Upper lobe of right lung (tissue), 1 donor: Measurements from ENCODE around the gene ACTR6. TPM values are rescaled to one million over a fixed set of nuclear protein-coding genes. Genes with fewer than 3 reads are reported as not detected.

Experiments
- ATAC-seq: fragments of 200-7000 bp; cut with Tn5 transposase; one replicate; pipeline ENCODE4 v1.9.1; 2020; ENCODE audit warnings: mild to moderate bottlenecking, moderate library complexity
- DNase-seq: peaks from one replicate; pipeline ENCODE4 v3.0.0-alpha.2; 2020
- H3K27ac ChIP-seq: fragments of 200-600 bp; one replicate; pipeline ENCODE4 v1.8.0; 2022
- H3K27me3 ChIP-seq: fragments of 200-600 bp; one replicate; pipeline ENCODE4 v1.8.0; 2022; ENCODE audit warnings: mild to moderate bottlenecking
- H3K36me3 ChIP-seq: fragments of 200-600 bp; one replicate; pipeline ENCODE4 v1.8.0; 2022
- H3K4me1 ChIP-seq: fragments of 200-600 bp; one replicate; pipeline ENCODE4 v1.8.0; 2022
- H3K4me3 ChIP-seq: fragments of 200-600 bp; one replicate; pipeline ENCODE4 v1.8.0; 2022; ENCODE audit warnings: mild to moderate bottlenecking
- H3K9me3 ChIP-seq: fragments of 200-600 bp; one replicate; pipeline ENCODE4 v1.8.0; 2022
- CTCF ChIP-seq: fragments of 200-600 bp; IDR thresholded peaks from one replicate; pipeline ENCODE4 v1.8.0; 2022; ENCODE audit warnings: antibody characterized with exemption
- intact Hi-C: fragments of 100-400 bp; cut with DNase I; formaldehyde crosslinking; loops from one replicate; pipeline ENCODE4 v1.11.0; 2022
- total RNA-seq: library from RNA; stranded (reverse); fragmentation: NEBNext Ultra II Directional; extraction: Animal tissue kit (Norgen Biotek cat#: 25700); gene quantifications from one replicate; pipeline ENCODE4 v1.2.1, GENCODE V29; 2021
- donor health status: DM: no; HTN: yes; CAD: no; lungs with severe emphysema.

The ACTR6 gene
- total RNA-seq, 1 donor from 2014 or later, result 25.2 TPM

- intact Hi-C loops, result no loop called here
- DNase-seq (no peak), ATAC-seq (no peak)
- Histone ChIP-seq H3K27me3 (no peaks in the 10 kb centered on the region), H3K36me3 (peaks cover 87% of the 10 kb centered on the region), H3K9me3 (no peaks in the 10 kb centered on the region), H3K4me3 (no peak overlapping the region), H3K27ac (no peak overlapping the region), H3K4me1 (no peaks in the 10 kb centered on the region)
- no peak for TF ChIP-seq CTCF
These were observed 8.2 kb downstream of the ACTR6 start for GRCh38 chr12:100208834-100209233.

GRCh38 chr12:100211698-100212097 is 11.1 kb downstream of the ACTR6 start:
- Histone ChIP-seq H3K4me3 (no peak overlapping the region), H3K27me3 (no peaks in the 10 kb centered on the region), H3K27ac (no peak overlapping the region), H3K36me3 (peaks cover 76% of the 10 kb centered on the region), H3K4me1 (no peaks in the 10 kb centered on the region), H3K9me3 (no peaks in the 10 kb centered on the region)
- no peak for TF ChIP-seq CTCF
- DNase-seq, result no peak
- ATAC-seq, result no peak
- intact Hi-C loops, result no loop called here

- H3K27ac ChIP-seq, result no peak overlapping the region
- H3K9me3 ChIP-seq, result no peaks in the 10 kb centered on the region
- intact Hi-C loops, result no loop called here
- TF ChIP-seq CTCF, result no peak
- no peak for ATAC-seq
- no peaks in the 10 kb centered on the region for H3K27me3 ChIP-seq
- peaks cover 76% of the 10 kb centered on the region for H3K36me3 ChIP-seq
- H3K4me3 ChIP-seq, result no peak overlapping the region
- H3K4me1 ChIP-seq, result no peaks in the 10 kb centered on the region
- no peak for DNase-seq
These were observed 12.6 kb downstream of the ACTR6 start for GRCh38 chr12:100213016-100213891.

GRCh38 chr12:100214518-100214917 is 13.9 kb downstream of the ACTR6 start:
- Histone ChIP-seq H3K27me3 (no peaks in the 10 kb centered on the region), H3K4me3 (no peak overlapping the region), H3K27ac (no peak overlapping the region), H3K36me3 (peaks cover 76% of the 10 kb centered on the region), H3K4me1 (no peaks in the 10 kb centered on the region), H3K9me3 (no peaks in the 10 kb centered on the region)
- no peak for TF ChIP-seq CTCF
- no peak for DNase-seq
- intact Hi-C loops, result no loop called here
- ATAC-seq, result no peak

DNA sequence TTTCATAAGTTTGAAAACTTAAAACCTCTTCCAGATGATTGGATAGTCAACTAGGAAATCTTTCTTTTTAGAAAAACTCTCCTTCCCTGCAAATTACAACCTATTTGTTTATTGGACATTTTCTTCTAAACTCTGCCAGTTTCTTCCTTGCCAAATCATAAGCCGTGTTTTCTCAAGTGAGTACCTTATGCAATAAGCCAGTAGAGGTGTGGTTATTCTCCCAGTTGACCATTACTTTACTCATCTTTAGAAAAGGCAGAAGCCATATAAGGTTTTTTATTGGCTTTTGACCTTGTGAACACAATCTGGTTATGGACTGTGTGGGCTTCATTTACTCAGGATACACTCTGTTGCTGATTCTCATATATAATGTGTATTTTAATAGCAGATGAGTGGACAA is 14.6 kb downstream of the ACTR6 start:
- no peak for TF ChIP-seq CTCF
- peaks cover 76% of the 10 kb centered on the region for H3K36me3 ChIP-seq
- intact Hi-C loops, result no loop called here
- DNase-seq, result no peak
- H3K4me1 ChIP-seq, result no peaks in the 10 kb centered on the region
- no peak overlapping the region for H3K27ac ChIP-seq
- ATAC-seq, result peak; percentile 36
- H3K27me3 ChIP-seq, result no peaks in the 10 kb centered on the region
- H3K4me3 ChIP-seq, result no peak overlapping the region
- no peaks in the 10 kb centered on the region for H3K9me3 ChIP-seq
